Omental fat pad (tissue), 4 donors: Measurements from ENCODE around the gene CCL19. TPM values are rescaled to one million over a fixed set of nuclear protein-coding genes. Genes with fewer than 3 reads are reported as not detected.
"Not testable (repeated sequence)": the region's sequence is repeated elsewhere in the genome, so short reads cannot be mapped to it uniquely, and the experiment has no call there.

Source experiments
- ATAC-seq: fragments of 150-250 bp; one replicate; pipeline ENCODE4 v1.9.1; 2016; ENCODE audit warnings: mild to moderate bottlenecking, moderate library complexity; ENCODE audit not compliant: low FRiP score
- DNase-seq: peaks from one replicate; pipeline ENCODE4 v3.0.0-alpha.2; 2019; ENCODE audit warnings: low spot score
- total RNA-seq, 4 donors: library from RNA; depleted of rRNA; stranded (reverse); fragments of >200 nt; gene quantifications; one replicate each; pipeline ENCODE4 v1.1.0, GENCODE V29; 2016
- TF ChIP-seq, protein P1 (sequence below), 3 donors: fragments of 450-650 bp; IDR thresholded peaks; one replicate each; pipeline ENCODE4 v1.5.1; 2016 to 2017; ENCODE audit warnings: antibody characterized with exemption in 3 of 3, mild to moderate bottlenecking in 3 of 3, moderate library complexity in 2 of 3

Gene CCL19
- total RNA-seq = not detected

GRCh38 chr9:34690983-34691935 is at the start of gene CCL19:
CCL19 (minus strand) TSS chr9:34691276; CDS start chr9:34691139, 137 bp downstream.
- TF ChIP-seq, protein P1, sequence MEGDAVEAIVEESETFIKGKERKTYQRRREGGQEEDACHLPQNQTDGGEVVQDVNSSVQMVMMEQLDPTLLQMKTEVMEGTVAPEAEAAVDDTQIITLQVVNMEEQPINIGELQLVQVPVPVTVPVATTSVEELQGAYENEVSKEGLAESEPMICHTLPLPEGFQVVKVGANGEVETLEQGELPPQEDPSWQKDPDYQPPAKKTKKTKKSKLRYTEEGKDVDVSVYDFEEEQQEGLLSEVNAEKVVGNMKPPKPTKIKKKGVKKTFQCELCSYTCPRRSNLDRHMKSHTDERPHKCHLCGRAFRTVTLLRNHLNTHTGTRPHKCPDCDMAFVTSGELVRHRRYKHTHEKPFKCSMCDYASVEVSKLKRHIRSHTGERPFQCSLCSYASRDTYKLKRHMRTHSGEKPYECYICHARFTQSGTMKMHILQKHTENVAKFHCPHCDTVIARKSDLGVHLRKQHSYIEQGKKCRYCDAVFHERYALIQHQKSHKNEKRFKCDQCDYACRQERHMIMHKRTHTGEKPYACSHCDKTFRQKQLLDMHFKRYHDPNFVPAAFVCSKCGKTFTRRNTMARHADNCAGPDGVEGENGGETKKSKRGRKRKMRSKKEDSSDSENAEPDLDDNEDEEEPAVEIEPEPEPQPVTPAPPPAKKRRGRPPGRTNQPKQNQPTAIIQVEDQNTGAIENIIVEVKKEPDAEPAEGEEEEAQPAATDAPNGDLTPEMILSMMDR (IDR thresholded peaks at IDR 0.05) = no peak
- DNase-seq (no peak), ATAC-seq (no peak)

- ATAC-seq = not testable (repeated sequence)
These were observed 49.1 kb upstream of the CCL19 start for GRCh38 chr9:34740176-34740575.

DNA sequence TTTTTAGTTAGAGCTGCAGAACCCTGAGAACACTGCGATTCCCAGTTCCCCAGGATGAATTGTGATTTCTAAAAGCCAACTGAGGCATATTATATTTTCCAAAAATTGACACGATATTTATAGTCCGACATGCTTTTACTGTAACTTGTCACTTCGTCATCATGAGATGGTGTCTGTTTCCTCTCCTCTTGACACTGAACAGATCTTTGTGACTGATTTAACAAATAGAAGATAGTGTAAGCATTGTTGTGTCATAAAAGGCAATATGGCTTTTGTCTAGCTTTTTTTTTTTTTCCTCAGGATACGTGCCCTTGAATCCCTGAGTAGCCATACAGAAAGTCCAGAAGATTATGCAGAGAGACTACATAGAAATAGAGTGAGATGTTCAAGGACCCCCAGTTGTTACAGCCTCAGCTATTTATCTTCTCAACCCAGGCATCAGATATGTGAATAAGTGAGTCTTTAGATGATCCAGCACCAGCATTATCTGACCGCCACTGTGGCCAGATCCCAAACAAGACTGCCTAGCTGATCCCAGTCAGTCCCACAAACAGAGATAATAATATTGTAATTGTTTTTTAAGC is 46.7 kb upstream of the CCL19 start:
- TF ChIP-seq, protein P1 (IDR thresholded peaks at IDR 0.05) = no peak
- ATAC-seq (no peak), DNase-seq (no peak)

More at GRCh38 chr9:34740176-34740575, 49.1 kb upstream of the CCL19 start:
- not testable (repeated sequence) for DNase-seq

- ATAC-seq (no peak), DNase-seq (no peak)
- TF ChIP-seq, protein P1 (IDR thresholded peaks at IDR 0.05) = no peak
These were observed 43.6 kb upstream of the CCL19 start for GRCh38 chr9:34734720-34735119.

GRCh38 chr9:34732886-34733285 is 41.8 kb upstream of the CCL19 start:
- no peak for DNase-seq
- TF ChIP-seq, protein P1 (IDR thresholded peaks at IDR 0.05) = no peak

GRCh38 chr9:34732478-34732877 is 41.4 kb upstream of the CCL19 start:
- no peak for ATAC-seq
- TF ChIP-seq, protein P1 (IDR thresholded peaks at IDR 0.05) = no peak
- no peak for DNase-seq

More at GRCh38 chr9:34732886-34733285, 41.8 kb upstream of the CCL19 start:
- ATAC-seq = no peak

DNA sequence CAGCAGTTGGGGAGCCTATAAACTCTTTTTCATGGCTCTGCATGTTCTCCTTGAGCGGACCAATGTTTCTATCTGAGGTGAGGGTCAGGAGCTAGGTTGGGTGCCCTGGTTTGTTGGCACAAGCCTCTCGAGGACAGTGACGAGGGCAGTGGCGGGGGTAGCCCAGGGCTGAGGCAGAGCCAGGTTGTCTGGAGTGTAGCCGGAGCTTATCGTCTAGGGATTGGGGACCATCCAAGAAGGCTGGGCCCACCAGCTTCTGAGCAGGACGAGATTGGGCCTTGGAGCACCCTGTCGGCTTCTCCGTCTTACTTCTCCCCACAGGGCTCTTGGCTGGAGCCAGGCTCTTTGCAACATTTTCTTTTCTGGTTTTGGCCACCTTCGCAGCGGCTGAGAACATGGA is 32.1 kb upstream of the CCL19 start:
- TF ChIP-seq, protein P1 (IDR thresholded peaks at IDR 0.05) = no peak
- DNase-seq (no peak), ATAC-seq (no peak)

GRCh38 chr9:34719769-34720025 is 28.6 kb upstream of the CCL19 start:
- DNase-seq, ATAC-seq: not testable (repeated sequence)
